ENCODE data around the gene PSMC3IP.
"Not testable (repeated sequence)": the region's sequence is repeated elsewhere in the genome, so short reads cannot be mapped to it uniquely, and the experiment has no call there.

Gene PSMC3IP

DNA sequence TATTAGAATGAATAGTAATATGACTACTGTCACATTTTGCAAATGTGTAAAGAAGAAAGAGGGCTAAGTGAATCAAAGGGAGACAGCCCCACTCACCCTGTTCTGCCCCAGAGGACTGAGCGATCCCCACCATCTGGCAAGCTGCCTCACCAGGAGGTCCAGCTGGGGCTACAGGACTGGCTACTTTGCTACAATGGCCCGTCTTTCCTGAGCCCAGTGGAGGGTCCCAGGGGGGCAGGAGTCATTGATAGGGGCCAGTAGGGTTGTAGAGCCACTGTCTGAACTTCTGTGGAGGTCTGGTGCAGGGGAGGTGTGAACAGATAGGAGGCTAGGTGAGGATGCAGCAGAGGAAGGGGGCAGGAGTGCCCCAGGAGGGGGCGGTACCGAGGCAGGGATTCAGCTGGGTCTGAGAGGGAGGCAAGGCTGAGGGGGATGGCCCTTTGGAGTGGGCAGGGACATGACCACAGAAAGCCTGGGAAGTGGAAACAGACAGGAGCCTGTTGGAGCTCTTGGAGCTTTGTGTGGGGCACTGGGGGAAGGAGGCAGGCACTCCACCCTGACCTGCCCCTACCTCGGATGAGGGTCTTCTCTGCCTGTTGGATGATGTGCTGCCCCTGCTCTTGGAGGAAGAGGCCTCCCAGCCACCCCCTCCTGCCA, 21.4 kb downstream of the PSMC3IP start:
- TF ChIP-seq, protein P1, sequence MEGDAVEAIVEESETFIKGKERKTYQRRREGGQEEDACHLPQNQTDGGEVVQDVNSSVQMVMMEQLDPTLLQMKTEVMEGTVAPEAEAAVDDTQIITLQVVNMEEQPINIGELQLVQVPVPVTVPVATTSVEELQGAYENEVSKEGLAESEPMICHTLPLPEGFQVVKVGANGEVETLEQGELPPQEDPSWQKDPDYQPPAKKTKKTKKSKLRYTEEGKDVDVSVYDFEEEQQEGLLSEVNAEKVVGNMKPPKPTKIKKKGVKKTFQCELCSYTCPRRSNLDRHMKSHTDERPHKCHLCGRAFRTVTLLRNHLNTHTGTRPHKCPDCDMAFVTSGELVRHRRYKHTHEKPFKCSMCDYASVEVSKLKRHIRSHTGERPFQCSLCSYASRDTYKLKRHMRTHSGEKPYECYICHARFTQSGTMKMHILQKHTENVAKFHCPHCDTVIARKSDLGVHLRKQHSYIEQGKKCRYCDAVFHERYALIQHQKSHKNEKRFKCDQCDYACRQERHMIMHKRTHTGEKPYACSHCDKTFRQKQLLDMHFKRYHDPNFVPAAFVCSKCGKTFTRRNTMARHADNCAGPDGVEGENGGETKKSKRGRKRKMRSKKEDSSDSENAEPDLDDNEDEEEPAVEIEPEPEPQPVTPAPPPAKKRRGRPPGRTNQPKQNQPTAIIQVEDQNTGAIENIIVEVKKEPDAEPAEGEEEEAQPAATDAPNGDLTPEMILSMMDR (conservative IDR thresholded peaks at IDR 0.05; ENCODE audit: low read length): 0 out of 2 replicates have a peak, but pooled peaks have one; percentile 14
- not testable (repeated sequence) for DNase-seq (ENCODE audit: low read depth)

DNA sequence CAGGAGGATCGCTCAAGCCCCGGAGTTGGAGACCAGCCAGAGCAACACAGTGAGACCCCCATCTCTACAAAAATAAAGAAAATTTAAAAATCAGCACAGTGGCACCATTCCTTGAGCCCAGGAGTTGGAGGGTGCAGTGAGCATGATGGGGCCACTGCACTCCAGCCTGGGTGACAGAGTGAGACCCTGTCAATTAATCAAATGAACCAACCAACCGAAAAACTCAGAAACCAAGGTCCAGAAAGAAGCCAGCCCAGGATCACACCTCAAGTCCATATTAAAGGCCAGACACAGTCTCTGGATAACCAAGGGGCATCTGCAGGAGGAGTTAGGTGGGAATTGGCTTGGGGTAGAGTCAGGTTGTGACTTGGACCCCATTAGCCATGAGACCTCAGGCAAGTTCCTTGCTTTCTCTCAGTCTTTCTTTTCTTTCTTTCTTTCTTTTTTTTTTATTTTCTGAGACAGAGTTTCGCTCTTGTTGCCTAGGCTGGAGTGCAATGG, 22.4 kb downstream of the PSMC3IP start:
- no peak for DNase-seq (ENCODE audit: low read depth)
- TF ChIP-seq, protein P1 (conservative IDR thresholded peaks at IDR 0.05; ENCODE audit: low read length): no peak
- peak overlapping the region; percentile 91 for H3K4me3 ChIP-seq (ENCODE audit: low read length)

More for the DNA sequence above, 21.4 kb downstream of the PSMC3IP start:
- H3K4me3 ChIP-seq (ENCODE audit: low read length): not testable (repeated sequence)

DNA sequence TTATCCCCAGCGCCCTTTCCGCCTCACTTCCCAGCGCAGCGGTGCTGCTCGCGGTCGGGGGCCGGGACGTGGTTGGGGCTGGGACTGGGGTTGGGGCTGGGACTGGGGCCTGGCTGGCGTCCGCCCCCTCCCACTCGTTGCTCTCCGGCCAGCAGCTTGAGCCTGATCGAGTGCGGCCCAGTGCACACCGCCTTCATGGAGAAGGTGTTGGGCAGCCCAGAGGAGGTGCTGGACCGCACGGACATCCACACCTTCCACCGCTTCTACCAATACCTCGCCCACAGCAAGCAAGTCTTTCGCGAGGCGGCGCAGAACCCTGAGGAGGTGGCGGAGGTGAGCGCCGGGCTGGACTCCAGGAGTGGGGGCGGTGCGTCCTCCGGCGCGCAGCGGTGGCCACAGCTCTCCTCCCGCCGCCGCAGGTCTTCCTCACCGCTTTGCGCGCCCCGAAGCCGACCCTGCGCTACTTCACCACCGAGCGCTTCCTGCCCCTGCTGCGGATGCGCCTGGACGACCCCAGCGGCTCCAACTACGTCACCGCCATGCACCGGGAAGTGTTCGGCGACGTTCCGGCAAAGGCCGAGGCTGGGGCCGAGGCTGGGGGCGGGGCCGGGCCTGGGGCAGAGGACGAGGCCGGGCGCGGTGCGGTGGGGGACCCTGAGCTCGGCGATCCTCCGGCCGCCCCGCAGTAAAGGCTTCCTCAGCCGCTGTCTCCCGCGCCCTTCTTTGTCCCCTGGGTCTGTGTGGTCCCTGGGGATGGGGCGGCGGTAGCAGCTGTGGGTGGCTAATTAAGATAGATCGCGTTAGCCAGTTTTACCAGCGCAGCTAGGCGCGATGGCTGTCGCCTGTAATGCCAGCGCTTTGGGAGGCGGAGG, 23.0 kb downstream of the PSMC3IP start:
- peak; percentile 63 for DNase-seq (ENCODE audit: low read depth)
- TF ChIP-seq, protein P1 (conservative IDR thresholded peaks at IDR 0.05; ENCODE audit: low read length): no peak
- peak overlapping the region; percentile 91 for H3K4me3 ChIP-seq (ENCODE audit: low read length)

DNA sequence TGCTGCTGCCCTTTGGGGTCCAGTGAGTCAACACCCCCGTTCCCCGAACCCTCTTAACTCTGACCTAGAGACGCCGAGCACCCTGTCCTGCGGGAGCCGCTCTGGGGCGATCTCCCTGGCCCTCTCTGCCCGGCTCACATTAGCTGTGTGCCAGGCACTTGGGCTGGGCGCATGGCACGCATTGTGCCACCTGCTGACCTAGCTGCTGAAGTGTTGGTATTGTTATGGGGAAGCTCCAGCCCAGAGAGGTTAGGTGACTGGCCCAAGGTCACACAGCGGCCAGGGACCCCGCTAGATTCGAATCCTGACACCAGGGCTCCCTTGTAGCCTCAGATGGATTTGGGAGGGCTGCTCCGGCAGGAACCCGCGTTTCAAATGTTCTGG, 23.7 kb downstream of the PSMC3IP start:
- peak overlapping the region; percentile 91 for H3K4me3 ChIP-seq (ENCODE audit: low read length)
- TF ChIP-seq, protein P1 (conservative IDR thresholded peaks at IDR 0.05; ENCODE audit: low read length): 0 out of 2 replicates have a peak, but pooled peaks have one; percentile 11
- no peak for DNase-seq (ENCODE audit: low read depth)

DNA sequence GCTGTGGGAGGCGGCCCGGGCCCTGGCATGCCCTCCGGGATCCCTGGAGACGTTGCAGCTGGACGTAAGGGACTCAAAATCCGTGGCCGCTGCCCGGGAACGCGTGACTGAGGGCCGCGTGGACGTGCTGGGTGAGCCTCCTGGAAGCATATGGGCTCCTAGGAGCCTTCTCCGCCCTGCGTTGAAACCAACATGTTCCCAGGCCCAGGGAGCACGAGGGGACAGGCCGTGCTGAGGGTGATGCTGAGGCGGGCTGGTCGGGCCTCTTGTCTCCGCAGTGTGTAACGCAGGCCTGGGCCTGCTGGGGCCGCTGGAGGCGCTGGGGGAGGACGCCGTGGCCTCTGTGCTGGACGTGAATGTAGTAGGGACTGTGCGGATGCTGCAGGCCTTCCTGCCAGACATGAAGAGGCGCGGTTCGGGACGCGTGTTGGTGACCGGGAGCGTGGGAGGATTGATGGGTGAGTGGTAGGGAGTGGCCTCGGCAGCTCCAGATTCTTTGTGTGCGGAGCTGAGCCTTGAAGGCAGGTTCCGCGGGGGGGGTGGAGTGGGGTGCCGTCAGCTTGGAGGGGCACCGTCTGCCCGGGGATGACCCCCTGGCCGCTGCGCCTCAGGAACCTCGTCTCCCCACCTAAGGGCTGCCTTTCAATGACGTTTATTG, 24.2 kb downstream of the PSMC3IP start:
- TF ChIP-seq, protein P1 (conservative IDR thresholded peaks at IDR 0.05; ENCODE audit: low read length): no peak
- H3K4me3 ChIP-seq (ENCODE audit: low read length): peak overlapping the region; percentile 91
- DNase-seq (ENCODE audit: low read depth): peak; percentile 16

DNA sequence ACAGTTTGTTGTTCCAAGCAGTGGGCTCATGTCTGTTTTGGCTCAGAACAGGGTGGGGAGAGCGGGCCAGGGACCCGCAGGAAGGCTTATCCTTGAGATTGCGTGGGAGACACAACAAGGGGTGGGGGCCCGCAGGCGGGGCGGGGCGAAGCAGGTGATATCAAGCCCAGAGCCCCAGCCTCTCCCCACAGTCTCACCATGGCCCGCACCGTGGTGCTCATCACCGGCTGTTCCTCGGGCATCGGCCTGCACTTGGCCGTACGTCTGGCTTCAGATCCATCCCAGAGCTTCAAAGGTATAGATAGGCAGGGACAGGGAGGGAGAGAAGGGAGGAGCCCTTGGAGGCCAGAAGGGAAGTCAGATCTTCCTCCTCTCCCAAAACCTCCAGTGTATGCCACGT, 24.8 kb downstream of the PSMC3IP start, which contains the start of gene HSD17B1:
Gene HSD17B1, plus strand, starts transcription at position 188 of the 400 bp plus-strand sequence. Its CDS starts 11 bp downstream, at position 199.
- H3K4me3 ChIP-seq (ENCODE audit: low read length): peak within 1 kb of the TSS; percentile 91

More for the DNA sequence above, 24.8 kb downstream of the PSMC3IP start, which contains the start of gene HSD17B1:
- not testable (repeated sequence) for DNase-seq (ENCODE audit: low read depth)

Data from AG10803 (cell line).